Measurements from ENCODE around the gene ACP2. TPM values are rescaled to one million over a fixed set of nuclear protein-coding genes. Genes with fewer than 3 reads are reported as not detected.

ACP2 gene
- total RNA-seq, 1 donor from 2014 or later, result 33.0 TPM

- no peak for TF ChIP-seq CTCF (IDR thresholded peaks at IDR 0.05)
- Histone ChIP-seq H3K4me3 (no peak overlapping the region), H3K4me1 (peaks cover 14% of the 10 kb centered on the region), H3K9me3 (no peaks in the 10 kb centered on the region), H3K27ac (peak overlapping the region; percentile 13), H3K36me3 (peaks cover 53% of the 10 kb centered on the region), H3K27me3 (ENCODE audit: low read depth) (no peaks in the 10 kb centered on the region)
- peak; percentile 67 to 81 for ATAC-seq
- intact Hi-C loops (cut with DNase I), result no loop called here
- peak; percentile 59 for DNase-seq
Observed at GRCh38 chr11:47234669-47235100, 13.9 kb downstream of the ACP2 start.

- TF ChIP-seq CTCF (IDR thresholded peaks at IDR 0.05), result peak; percentile 24
- no peak for DNase-seq
- Histone ChIP-seq H3K4me3 (no peak overlapping the region), H3K27me3 (ENCODE audit: low read depth) (no peaks in the 10 kb centered on the region), H3K36me3 (peaks cover 53% of the 10 kb centered on the region), H3K4me1 (peaks cover 14% of the 10 kb centered on the region), H3K9me3 (no peaks in the 10 kb centered on the region), H3K27ac (peak overlapping the region; percentile 13)
- intact Hi-C loops (cut with DNase I), result no loop called here
- ATAC-seq, result peak; percentile 44 to 76
Observed at GRCh38 chr11:47233989-47234668, 14.5 kb downstream of the ACP2 start.

- ATAC-seq (no peak), DNase-seq (no peak)
Observed at GRCh38 chr11:47233051-47233450, 15.6 kb downstream of the ACP2 start.

GRCh38 chr11:47229161-47229560, 19.5 kb downstream of the ACP2 start:
- peaks cover 64% of the 10 kb centered on the region for H3K36me3 ChIP-seq
- intact Hi-C loops (cut with DNase I), result no loop called here
- no peak for DNase-seq
- no peak for TF ChIP-seq CTCF (IDR thresholded peaks at IDR 0.05)
- H3K27ac ChIP-seq, result no peak overlapping the region
- ATAC-seq, result no peak
- H3K4me1 ChIP-seq, result peaks cover 5% of the 10 kb centered on the region
- H3K27me3 ChIP-seq (ENCODE audit: low read depth), result no peaks in the 10 kb centered on the region
- no peaks in the 10 kb centered on the region for H3K9me3 ChIP-seq
- no peak overlapping the region for H3K4me3 ChIP-seq

More at GRCh38 chr11:47233051-47233450, 15.6 kb downstream of the ACP2 start:
- H3K9me3 ChIP-seq, result no peaks in the 10 kb centered on the region
- TF ChIP-seq CTCF (IDR thresholded peaks at IDR 0.05), result no peak
- H3K36me3 ChIP-seq, result peaks cover 49% of the 10 kb centered on the region
- no peak overlapping the region for H3K27ac ChIP-seq
- peaks cover 14% of the 10 kb centered on the region for H3K4me1 ChIP-seq
- H3K27me3 ChIP-seq (ENCODE audit: low read depth), result no peaks in the 10 kb centered on the region
- intact Hi-C loops (cut with DNase I), result no loop called here
- H3K4me3 ChIP-seq, result no peak overlapping the region

- DNase-seq (no peak), ATAC-seq (peak; percentile 49 to 57)
- Histone ChIP-seq H3K4me3 (no peak overlapping the region), H3K27me3 (ENCODE audit: low read depth) (no peaks in the 10 kb centered on the region), H3K4me1 (no peaks in the 10 kb centered on the region), H3K36me3 (peaks cover 90% of the 10 kb centered on the region), H3K9me3 (no peaks in the 10 kb centered on the region), H3K27ac (no peak overlapping the region)
- intact Hi-C loops (cut with DNase I), result no loop called here
- no peak for TF ChIP-seq CTCF (IDR thresholded peaks at IDR 0.05)
Observed at GRCh38 chr11:47225552-47226400, 22.8 kb downstream of the ACP2 start.
